GM13977 (cell line): ENCODE data around the gene RASSF3.

ENCODE experiments used
- DNase-seq: peaks from one replicate; pipeline ENCODE4 v3.0.0; 2012; ENCODE audit warnings: low spot score
- CTCF ChIP-seq: IDR thresholded peaks from 2 replicates; pipeline ENCODE4 v1.5.1; 2012; ENCODE audit warnings: mild to moderate bottlenecking, control low read depth; ENCODE audit not compliant: insufficient read depth; ENCODE audit errors: extremely low read depth, missing control alignments
- in situ Hi-C: fragments of 300-500 bp; cut with MboI; formaldehyde crosslinking; loops from one replicate; pipeline ENCODE4 v1.12.0; 2022; ENCODE audit warnings: low sequenced_read_pairs, low pct_unique_long_range_greater_than_20kb, mixed read lengths, inconsistent platforms; ENCODE audit not compliant: unreplicated experiment

The RASSF3 gene

GRCh38 chr12:64633011-64633939 lies 23.0 kb downstream of the RASSF3 start:
- in situ Hi-C loops: no loop called here
- no peak for TF ChIP-seq CTCF
- no peak for DNase-seq

DNA sequence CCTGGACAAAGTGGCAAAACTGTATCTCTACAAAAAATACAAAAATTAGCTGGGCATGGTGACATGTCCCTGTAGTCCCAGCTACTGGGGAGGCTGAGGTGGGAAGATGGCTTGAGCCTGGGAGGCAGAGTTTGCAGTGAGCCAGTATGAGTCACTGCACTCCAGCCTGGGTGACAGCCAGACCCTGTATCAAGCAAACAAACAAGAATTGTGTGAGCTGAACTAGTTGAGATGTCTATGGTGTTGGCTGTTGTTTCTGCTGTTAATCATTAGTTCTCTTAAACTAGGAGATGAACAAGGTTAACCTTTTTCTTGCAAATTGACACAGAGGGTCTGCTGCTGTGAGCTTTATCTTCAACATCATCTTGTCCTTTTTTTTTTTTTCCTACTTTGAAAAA lies 23.6 kb downstream of the RASSF3 start:
- in situ Hi-C loops: no loop called here
- no peak for DNase-seq
- no peak for TF ChIP-seq CTCF

GRCh38 chr12:64634508-64635092 lies 24.3 kb downstream of the RASSF3 start:
- TF ChIP-seq CTCF: no peak
- DNase-seq: no peak
- in situ Hi-C loops: no loop called here

DNA sequence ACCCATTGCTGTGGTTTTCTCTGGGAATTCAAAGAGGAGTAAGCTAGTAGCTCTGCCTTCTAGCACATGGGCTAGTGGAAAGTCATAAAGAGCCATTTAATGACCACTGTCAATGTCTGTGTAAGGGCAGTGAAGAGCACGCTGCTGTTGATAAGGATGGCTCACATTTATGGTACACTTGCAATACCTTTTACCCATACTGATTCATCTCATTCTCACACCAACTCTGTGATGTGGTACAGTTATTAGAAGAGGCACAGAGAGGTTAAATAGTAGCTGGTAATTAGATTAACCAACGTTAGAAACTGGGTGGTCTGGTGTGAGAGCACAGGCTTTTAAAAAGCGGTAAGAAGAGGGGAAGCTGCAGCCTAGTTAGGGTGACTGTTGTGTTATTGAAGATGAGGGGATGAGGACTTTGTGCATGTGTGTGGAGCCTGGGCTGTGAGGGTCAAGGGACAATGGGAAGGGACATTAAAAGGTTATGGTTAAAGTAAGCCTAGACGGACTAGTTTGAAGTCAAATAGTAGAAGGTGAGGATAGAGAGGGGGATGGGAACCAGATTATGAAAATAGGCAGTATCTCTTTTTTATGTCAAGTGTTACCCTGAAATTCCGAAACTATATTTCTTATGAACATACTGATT lies 25.2 kb downstream of the RASSF3 start:
- TF ChIP-seq CTCF: no peak
- DNase-seq: no peak
- in situ Hi-C loops: no loop called here

DNA sequence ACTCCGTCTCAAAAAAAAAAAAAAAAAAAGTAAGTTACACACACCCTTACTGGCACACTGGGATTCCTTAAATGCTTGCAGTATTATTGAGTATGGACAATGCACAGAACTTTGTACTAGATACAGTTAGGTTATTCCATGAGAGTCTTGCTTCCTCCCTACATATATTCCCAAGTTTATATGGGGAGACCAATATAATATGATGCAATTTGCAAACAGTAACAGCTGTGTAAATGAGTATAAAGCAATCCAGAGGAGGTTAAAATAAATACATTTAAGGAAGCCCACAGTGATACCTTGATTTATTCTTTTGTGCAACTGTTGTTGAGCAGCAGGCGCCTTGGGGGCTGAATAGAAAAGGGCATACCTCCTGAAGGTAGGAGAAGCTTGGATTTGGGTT lies 26.6 kb downstream of the RASSF3 start:
- in situ Hi-C loops: no loop called here
- no peak for TF ChIP-seq CTCF
- DNase-seq: no peak

DNA sequence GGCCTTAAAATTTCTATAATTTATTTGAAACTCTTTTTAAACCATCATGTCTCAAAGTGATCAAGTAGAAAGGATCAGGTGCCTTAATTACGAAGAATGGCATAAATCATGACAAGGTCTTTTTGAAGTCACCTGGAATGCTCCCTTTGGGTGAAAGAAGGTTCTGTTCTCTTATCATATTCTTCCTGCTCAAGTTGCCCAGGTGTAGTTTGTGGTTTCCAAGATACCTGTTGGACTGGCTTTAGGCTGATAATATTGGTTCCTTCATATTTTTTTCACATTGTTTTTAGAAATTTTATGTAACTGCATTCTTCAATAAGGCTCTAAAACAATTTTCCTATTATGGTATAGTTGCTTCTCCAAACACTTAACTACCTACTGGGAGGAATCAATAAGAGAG lies 29.2 kb downstream of the RASSF3 start:
- TF ChIP-seq CTCF: no peak
- in situ Hi-C loops: no loop called here
- DNase-seq: no peak
